GM19035 (cell line): ENCODE data around the gene CDC45.

Source experiments
- ATAC-seq: cut with Tn5 transposase; IDR thresholded peaks from one replicate; pipeline ENCODE4 v1.9.1; 2021; ENCODE audit not compliant: unreplicated experiment

The CDC45 gene

DNA sequence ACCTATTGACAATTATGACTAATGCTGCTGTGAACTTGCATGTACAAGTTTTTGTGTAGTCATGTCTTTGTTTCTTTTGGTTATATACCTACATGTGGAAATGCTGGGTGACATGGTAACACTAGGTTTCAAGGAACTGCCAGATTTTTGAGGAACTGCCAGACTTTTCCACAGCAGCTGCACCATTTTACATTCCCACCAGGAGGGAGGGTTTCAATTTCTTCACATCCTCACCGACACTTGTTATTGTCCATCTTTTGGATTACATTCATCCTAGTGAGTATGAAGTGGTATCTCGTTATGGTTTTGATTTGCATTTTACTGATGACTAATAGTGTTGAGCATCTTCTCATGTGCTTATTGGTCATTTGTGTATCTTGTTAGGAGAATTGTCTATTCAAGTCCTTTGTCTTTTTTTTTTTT lies 31.2 kb downstream of the CDC45 start:
- no peak for ATAC-seq

DNA sequence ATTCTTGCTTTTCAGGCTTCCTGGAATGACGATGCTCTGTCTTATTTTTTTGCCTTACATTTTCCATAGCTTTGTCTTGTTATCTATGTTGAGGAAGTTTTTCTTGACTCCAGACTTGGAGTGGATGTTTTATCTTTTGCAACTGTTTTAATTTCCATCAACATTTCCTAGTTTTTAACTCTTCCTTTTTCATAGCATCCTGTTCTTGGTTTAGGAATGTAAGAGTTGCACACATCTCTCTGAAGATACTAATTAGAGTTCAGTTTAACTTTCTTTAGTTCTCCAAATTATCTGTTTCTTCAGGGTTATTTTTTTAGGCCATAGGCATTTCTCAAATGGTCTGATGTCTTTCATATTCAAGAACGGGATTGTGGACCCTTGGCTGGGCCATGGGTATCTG lies 34.1 kb downstream of the CDC45 start:
- ATAC-seq, result no peak

DNA sequence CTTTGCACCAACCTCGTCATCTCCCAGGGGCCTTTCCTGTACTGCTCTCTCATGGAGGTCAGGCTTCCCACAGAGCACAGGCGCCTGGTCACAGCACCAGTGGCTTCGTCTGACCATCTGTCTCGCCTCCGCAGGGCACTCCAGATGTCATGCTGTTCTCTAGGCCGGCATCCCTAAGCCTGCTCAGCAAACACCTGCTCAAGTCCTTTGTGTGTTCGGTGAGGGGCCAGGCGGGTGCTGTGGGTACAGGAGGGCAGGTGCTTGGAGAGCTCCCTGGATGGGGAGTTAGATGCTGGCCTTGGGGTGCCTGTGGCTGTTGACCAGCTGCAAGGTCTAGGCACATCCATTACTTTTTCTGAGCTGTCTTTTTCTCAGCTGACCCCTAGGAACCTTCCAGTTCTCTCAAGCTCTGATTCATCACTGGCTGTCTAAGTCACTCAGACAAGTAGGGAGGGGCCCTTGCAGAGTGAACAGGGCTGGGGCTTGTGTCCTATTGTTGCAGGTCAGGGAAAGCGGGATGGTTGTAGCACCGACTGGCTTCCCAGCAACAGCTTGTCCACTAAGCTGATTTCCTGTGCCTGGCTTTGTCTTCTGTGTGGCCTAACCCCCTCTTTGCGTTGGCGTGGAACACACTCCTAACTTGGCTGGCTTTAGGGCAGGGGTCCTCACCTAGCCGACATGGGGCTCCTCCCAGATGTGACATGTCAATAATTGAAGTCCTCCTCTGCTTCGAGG lies 35.3 kb downstream of the CDC45 start:
- no peak for ATAC-seq

DNA sequence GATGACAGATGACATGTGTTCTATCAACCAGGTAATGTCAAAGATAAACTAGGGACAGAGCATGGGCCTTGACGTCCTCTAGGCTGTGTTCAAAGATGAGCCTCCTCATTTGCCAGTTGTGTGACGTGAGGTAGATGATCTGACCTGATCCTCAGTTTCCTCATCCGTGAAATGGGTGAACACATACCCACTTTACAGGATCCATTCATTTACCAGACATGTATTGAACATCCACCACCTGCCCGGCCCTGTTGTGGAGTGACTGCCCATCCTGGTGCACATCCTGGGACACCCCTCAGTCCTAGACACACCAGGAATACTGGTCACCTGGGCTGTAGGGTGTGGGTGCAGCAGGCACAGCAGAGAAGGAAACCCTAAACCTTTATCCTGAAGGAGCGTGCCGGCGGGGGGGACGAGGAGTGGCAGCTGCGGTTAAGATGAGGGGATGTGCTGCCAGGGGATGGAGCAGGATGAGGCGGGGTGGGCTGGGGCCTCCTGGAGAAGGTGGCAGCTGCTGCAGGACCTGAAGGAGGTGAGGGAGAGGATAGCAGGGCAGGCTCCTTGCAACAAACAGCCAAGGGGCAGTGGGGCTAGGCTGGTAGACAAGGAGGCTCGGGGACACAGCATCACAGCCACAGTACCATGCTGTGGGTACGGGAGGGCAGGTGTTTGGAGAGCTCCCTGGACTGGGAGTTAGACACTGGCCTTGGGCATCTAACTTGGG lies 36.1 kb downstream of the CDC45 start:
- no peak for ATAC-seq

DNA sequence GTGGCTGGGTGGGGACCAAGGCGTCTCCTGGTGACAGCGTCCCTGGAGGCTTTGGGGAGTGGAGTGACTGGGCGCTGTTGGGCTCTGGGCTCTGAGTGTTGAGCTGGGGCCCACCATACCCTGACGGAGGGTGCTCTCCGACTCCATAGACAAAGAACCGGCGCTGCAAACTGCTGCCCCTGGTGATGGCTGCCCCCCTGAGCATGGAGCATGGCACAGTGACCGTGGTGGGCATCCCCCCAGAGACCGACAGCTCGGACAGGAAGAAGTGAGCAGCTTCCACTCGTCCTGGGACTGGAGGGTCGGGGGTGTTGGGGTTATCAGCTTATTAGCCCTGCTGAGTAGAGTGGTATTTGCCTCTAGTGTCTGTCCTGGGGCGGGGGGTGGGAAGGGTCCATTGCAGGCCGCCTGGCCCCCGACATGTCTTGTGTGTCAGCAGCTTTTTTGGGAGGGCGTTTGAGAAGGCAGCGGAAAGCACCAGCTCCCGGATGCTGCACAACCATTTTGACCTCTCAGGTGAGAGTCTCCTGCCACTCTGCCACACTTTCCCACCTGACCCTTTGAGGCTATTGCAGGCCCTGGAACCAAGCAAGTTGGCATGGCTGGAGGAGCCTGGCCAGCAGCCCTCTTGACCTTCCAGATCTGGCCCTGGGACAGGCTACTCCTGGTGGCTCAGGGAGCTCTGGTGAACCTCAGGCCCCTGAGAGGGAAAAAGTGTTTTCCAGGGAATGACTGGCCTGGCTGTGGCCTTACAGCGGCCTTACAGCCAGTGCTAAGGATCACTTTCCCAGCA lies 36.9 kb downstream of the CDC45 start:
- no peak for ATAC-seq

DNA sequence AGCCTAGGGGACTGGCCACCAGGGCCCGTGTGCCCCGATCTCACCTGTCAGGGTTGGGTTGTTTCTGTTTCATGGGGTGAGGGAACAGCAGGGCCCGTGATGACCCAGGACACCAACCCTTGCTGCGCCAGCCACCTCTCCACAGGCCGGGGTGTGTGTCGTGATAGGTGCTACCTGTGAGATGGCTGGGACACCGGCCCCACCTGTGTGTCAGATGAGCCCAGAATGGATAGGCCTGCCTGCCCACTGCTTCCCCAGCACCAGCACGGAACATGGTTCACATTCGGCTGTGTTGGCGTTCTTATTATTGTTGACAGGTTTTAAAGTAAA lies 37.4 kb downstream of the CDC45 start:
- no peak for ATAC-seq

DNA sequence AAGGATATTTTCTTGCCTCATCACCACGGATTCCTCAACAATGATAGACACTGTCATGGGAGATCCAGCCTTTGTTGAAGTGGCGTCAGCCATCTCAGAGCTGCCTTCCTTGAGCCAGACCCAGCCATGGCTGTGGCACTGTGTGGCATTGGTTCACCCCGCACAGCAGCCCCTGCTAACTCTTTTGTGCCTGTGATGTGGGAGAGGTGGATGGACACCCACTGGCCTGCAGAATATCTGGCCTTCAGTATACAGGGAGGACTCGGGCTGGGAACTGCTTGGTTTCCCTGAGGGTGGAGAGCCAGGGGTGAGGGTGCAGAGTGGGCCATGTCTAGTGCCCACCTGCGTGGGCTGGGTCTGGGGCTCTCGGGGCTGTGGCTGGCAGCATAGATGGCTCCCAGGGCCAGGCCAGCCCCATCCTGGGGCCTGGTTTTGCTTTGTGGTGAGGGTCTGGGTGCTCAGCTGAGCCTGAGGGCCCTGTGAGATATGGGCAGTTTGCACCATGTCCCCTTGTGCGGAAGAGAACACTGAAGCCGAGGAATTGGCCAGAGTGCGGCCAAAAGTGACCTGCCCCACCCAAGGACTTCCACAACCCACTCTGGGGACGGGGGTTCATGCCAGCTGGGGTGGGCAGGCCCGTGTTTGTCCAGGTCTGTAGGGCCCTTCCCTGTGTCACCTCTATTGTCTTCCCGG lies 38.3 kb downstream of the CDC45 start:
- no peak for ATAC-seq

DNA sequence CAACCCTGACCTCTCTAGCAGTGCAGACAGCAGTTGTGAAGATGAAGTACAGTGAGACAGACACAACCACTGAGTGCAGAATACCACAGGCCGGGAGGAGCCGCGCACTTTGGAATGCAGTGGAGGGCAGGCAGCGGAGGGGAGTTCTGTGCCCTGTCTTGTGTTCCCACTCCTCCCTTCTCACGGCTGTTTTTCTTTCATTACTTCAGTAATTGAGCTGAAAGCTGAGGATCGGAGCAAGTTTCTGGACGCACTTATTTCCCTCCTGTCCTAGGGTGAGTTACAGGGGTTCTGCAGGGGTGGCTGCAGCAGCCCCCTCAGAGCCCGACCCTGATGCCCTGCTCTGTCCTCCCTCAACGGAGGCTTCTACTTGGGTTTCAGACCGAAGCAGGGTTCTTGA lies 38.9 kb downstream of the CDC45 start:
- no peak for ATAC-seq

DNA sequence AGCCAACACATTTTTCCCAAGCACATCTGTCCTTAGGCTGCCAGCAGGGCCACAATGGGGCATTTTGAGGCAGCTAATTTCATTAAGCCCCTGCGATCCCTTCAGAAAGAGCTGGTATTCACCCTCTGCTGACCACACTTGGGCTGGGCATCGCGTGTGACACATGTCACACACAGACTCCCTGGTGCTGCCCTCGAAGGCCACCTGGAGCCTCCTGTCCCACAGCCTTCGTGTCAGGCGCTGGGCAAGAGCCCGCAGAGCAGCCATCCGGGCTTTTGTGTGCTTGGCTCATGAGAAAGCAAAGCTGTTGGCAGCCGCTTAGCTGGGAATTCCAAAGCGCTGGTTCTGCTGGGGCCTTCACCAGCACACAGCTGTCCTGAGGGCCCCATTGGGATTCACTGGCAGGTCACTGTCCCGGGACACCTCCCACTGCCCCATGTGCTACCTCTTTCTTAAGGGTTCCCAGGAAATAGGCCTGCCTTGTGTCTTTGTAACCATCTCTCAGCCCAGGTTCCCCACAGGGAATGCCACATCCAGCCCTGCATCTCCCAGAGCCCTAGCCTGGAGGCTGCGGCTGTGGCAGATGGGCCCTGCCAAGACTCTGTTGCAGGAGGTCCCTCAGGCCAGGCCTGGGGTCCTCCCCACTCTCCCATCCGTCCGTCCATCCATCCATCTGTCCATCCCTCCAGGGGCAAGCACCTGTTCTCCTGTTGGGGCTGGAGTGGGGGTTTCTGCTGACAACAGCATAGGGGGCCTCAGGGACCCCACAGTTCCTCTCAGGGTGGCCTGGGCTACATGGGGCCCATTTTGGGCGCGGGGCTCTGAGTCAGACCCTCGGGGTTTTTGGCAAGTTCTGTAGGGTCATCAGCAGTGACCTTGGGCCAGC lies 39.6 kb downstream of the CDC45 start:
- ATAC-seq, result no peak

DNA sequence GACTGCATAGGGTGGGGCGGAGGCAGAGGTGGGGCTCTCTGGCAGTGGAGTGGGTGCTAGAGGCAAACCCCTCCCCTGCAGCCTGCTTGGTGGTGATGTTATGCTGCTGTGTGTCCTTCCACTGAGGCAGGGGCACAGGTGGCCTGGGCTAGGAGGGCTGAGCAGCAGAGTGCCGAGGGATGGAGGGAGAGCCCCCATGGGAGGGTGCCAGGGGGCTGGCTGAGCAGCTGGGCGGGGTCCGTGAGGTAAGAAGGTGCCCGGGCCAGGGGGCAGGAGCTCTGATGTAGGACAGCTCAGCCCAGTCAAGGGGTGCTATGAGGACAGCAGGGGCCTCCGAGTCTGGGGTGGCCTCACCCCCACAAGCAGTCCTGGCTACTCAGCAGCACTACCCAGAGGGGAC lies 40.3 kb downstream of the CDC45 start:
- ATAC-seq, result no peak

DNA sequence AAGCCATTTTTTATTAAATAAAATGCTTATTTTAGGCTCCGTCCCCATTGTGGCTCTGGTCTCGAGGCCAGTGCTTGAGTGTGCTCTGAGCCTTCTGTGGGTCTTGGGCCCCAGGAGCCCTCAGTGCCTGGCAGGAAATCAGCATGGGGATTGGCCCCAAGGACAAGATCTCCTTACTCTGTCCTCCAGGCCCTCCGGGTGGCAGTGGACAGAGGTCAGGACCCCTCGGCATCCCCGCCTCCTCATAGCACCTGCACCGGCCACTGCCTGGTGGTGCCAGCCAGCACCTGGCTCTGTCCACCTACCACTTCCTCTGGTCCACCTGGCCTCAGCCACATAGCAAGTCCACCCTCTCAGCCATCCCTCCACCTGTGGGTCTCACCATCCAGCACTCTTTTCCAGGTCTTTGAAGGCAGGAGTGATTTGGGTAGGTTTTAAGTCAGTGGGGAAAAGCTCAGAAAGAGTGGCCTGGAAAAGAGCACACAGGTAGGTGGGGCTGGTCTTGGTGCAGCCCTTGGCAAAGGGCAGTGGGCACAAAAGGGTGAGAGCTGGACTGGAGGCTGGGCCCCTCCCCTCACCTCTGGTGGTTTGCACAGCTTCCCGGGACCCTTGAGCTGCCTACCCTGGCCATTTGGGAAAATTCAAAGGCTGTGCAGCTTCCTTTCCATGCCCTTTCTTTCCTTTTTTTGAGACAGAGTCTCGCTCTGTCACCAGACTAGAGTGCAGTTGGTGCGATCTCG lies 41.0 kb downstream of the CDC45 start:
- no peak for ATAC-seq

DNA sequence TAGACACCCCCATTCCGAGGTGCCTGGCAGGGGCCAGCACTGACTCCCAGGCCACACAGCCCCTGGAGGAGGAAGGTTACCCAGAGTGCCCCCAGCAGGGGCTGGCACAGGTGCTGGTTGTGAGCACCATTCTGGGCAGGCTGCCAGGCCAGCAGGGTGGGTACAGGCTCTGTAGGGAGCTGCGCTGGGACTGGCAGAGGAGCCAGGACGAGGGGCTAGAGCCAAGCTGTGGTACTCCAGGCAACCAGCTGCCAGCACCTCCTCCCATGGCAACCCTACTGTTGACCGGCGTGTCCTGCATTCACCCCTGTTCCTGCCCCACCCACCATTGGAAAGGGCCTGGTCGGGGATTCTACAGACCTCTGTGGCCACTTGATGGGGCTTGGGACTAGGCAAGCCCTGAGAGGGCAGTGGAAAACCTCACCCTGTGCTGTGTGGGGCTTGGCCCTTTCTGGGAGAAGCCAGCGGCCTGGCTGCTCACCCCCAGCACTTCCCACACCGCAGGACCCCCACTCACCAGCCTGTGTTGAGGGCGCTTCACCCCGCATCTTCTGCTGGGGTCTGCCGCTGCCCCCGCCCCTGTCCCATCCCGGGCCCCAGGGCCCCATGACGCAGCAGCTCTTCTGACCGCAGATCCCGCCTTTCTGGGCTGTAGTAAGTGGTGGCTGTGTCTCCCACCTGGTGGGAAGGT lies 42.6 kb downstream of the CDC45 start:
- no peak for ATAC-seq

DNA sequence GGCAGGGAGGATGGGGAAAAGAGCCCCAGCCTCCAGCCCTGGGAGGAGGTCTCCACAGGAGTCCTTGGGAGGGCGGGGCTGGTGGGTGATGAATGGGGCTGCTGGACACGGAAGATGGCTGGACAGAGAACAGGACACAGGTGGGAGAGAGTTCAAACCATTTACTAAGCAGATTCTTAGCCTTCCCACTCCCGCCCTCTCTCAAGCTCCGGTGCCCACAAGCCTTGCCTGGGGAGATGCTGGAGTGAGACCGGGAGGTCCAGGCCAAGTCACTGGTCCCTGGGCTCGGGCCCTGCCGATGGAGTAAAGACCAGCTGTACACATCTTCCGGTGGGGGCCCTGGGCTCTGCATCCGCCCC lies 43.1 kb downstream of the CDC45 start:
- ATAC-seq, result no peak

DNA sequence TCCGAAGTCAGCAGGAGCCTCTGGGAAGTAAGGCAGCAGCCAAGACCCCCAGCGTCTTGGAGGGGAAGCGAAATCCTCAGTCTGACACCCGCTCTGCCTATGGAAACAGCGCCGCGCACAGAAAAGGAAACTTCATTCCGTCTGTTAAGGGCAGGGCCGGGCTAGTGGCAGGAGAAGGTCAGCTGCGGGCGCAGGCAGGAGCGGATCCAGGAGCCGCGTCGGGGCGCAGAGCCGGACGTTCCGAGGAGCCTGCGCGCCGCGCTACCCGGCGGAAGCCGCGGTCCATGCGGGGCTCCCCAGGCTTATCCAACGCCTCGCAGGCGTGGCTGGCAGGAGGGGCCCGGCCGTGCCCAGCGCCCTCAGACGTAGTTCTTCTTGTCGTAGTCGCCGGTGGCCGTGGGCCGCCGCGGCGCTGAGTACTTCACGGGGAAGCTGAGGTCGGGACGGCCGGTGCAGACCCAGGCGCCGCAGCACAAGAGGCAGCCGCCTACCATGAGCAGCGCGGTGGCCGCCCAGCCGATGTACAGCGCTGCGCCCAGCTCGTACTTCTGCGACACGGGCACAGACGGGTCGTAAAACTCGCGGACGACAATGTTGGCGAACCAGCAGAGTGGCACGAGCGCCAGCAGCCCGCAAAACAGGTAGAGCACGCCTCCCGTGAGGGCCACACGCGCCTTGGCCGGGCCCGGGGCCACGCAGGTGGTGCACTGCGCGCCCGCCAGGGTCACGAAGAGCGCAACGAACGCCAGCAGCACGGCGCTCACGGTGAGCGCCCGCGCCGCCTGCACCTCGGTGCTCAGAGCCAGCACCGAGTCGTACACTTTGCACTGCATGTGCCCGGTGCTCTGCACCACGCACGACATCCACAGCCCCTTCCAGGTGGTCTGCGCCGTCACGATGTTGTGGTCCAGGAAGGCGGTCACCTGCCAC lies 43.8 kb downstream of the CDC45 start:
- no peak for ATAC-seq

DNA sequence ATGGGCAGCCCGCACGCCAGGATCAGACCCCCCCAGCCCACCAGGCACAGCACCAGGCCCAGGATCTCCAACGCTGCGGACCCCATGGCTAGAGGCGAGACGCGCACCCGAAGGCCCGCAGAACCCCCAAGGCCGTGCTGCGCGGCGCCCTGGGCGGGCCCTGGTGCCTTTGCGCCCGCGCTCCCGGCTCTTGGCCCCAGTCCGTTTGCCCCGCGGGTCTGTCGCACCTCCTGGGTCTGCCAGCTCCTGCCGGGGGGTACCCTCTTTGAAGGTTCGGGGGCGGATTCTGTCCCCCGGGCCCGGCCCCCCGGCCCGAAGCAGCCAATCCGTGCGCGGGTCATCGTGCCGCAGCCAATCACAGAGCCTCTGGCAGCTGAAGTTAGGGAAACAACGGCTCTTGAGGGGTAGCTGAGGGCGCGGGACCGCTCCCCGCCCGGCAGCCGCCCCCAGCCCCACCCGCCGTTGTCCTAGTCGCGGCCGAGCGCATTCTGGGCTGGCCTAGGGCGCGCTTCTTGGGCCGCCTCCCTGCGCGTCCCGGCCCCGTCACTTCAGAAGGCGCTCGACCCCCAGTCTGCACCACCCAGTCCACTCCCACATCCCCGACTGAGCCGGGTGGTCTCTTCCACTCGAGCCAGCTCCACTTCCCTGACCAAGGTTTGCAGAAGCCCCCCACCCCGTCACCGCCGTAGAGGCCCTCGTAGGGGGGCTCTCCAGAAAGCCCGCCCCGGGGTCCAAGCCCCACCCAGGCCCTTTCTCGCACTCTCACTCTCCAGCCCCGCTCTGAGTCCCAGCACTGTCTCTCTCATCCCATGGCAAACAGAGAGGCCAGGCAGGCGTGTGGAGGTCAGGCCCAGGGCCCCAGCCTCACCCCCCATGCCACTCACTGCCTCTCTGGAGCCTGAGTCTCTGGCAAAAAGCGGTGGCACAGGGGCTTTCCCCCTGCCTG lies 44.7 kb downstream of the CDC45 start, which contains the start of gene CLDN5:
Gene CLDN5 (minus strand): TSS at position 241 of the 946 bp plus-strand sequence. CDS start 155 bp downstream, at position 86.
- no peak for ATAC-seq

DNA sequence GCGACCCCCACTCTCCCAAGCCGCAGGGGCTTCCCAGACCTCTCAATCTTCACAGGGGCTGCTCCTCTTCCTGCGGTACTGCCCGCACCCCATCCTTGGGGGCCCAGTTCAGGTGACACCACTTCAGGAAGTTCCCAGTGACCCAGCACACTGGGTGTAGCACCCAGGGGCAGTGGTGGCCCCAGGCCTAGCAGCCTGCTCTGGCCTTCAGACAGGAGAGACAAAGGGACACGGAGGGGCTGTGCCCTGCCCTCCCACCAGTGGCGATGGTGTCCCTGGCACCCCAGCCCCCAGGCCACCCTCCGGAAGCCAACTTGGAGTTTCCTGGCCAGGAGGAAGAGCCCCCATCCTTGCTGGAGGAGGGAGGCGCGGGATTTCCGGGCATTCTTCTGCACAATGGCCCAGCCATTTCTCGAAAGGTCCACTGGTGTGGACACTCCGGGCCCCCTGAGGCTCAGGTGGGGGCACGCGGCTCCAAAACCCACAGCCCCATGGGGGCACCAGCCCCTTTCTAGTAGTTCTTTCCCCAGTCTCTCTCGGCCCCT lies 45.5 kb downstream of the CDC45 start:
- ATAC-seq, result no peak

DNA sequence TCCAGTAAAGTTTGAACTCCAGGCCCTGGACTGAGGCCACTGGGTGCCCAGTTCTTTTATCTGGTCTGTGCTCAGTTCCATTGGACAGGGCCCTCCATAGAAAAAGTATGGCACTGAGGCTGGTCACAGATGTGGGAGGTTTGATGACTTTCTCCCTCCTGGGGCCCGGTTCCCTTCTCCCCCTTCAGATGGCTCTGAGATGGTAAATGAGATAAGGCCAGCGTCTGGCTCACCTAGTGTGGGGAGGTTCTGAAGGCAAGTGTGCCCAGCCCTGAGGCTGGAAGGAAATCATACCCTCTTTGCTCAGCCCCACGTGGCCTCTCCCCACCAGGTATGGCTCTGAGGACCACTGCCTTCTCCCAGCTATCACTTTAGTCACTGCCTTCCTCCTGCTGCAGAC lies 45.9 kb downstream of the CDC45 start:
- ATAC-seq, result no peak
